Measurements from ENCODE around the gene SMARCC2. TPM values are rescaled to one million over a fixed set of nuclear protein-coding genes. Genes with fewer than 3 reads are reported as not detected.
A peak's percentile ranks its signal among the peaks of the same experiment; 100 is the strongest.

SMARCC2 gene
- total and polyA plus RNA-seq, 9 of the 15 experiments (the other 6 are each of a cell fraction or from before 2014, with no cell fraction given): 11.9 to 86.0 (median 36.6) TPM

DNA sequence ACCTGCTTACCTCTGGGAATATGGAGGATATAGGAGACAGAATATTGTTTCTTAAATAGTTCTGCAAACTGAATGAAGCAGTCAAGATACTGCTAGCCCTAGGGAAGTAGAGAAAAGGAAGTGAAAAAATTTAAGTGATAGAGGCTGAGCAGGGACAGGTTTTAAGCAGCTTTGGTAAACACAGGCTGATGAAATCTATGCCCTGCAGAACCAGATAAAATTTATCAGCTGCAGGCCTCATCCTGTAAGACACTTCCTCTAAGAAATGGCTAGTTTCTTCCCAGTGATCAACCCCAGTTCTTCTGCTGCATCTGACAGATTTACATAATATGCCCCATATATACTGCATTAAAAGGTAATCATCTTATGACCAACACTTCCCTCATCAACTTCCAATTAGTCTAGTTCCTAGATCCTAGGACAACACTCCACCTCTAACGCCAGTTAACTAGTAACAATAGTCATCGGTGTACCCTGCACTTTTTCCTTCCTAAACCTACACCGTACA is 62.5 kb downstream of the SMARCC2 start (continued):
- TF ChIP-seq FUS (optimal IDR thresholded peaks at IDR 0.05; ENCODE audit: low read depth, low read length): no peak
- no peak for TF ChIP-seq ZNF232 (CRISPR knock-in tag; IDR thresholded peaks at IDR 0.05)
- TF ChIP-seq, protein P1, sequence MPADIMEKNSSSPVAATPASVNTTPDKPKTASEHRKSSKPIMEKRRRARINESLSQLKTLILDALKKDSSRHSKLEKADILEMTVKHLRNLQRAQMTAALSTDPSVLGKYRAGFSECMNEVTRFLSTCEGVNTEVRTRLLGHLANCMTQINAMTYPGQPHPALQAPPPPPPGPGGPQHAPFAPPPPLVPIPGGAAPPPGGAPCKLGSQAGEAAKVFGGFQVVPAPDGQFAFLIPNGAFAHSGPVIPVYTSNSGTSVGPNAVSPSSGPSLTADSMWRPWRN (IDR thresholded peaks at IDR 0.05; ENCODE audit: low read depth): peak; percentile 77
- TF ChIP-seq ZNF408 (CRISPR knock-in tag; IDR thresholded peaks at IDR 0.05; ENCODE audit: low read depth): no peak
- no peak for TF ChIP-seq ZNF511 (CRISPR knock-in tag; IDR thresholded peaks at IDR 0.05)
- TF ChIP-seq POLR2A (conservative IDR thresholded peaks at IDR 0.05): no peak
- TF ChIP-seq ZBTB2 (IDR thresholded peaks at IDR 0.05): no peak
- no peak for TF ChIP-seq ZNF696 (CRISPR knock-in tag; conservative IDR thresholded peaks at IDR 0.05)
- peak; percentile 88 for TF ChIP-seq GATA2 (CRISPR knock-in tag; IDR thresholded peaks at IDR 0.05)
- no peak for TF ChIP-seq TBP (optimal IDR thresholded peaks at IDR 0.05; ENCODE audit: low read depth, low read length)
- no peak for TF ChIP-seq POU5F1 (IDR thresholded peaks at IDR 0.05; ENCODE audit: borderline replicate concordance, low read depth, low read length, partially characterized antibody)
- no peak for TF ChIP-seq KAT2B (IDR thresholded peaks at IDR 0.05; ENCODE audit: low read depth, low read length)
- TF ChIP-seq FOS (IDR thresholded peaks at IDR 0.05; ENCODE audit: extremely low read depth, insufficient read length): no peak
- TF ChIP-seq, protein P2, sequence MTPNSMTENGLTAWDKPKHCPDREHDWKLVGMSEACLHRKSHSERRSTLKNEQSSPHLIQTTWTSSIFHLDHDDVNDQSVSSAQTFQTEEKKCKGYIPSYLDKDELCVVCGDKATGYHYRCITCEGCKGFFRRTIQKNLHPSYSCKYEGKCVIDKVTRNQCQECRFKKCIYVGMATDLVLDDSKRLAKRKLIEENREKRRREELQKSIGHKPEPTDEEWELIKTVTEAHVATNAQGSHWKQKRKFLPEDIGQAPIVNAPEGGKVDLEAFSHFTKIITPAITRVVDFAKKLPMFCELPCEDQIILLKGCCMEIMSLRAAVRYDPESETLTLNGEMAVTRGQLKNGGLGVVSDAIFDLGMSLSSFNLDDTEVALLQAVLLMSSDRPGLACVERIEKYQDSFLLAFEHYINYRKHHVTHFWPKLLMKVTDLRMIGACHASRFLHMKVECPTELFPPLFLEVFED (CRISPR knock-in tag; conservative IDR thresholded peaks at IDR 0.05): no peak
- TF ChIP-seq STAT6 (CRISPR knock-in tag; IDR thresholded peaks at IDR 0.05): peak; percentile 51; the same call in 1 of the 2 replicates
- TF ChIP-seq BCL6 (CRISPR knock-in tag; IDR thresholded peaks at IDR 0.05): no peak
- TF ChIP-seq ZNF766 (CRISPR knock-in tag; conservative IDR thresholded peaks at IDR 0.05): peak; percentile 84
- TF ChIP-seq, protein P3, sequence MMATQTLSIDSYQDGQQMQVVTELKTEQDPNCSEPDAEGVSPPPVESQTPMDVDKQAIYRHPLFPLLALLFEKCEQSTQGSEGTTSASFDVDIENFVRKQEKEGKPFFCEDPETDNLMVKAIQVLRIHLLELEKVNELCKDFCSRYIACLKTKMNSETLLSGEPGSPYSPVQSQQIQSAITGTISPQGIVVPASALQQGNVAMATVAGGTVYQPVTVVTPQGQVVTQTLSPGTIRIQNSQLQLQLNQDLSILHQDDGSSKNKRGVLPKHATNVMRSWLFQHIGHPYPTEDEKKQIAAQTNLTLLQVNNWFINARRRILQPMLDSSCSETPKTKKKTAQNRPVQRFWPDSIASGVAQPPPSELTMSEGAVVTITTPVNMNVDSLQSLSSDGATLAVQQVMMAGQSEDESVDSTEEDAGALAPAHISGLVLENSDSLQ (IDR thresholded peaks at IDR 0.05): no peak; the same call in 1 of the 2 replicates
- no peak for TF ChIP-seq TOE1 (IDR thresholded peaks at IDR 0.05; ENCODE audit: borderline replicate concordance)
- TF ChIP-seq TOE1 (CRISPR knock-in tag; IDR thresholded peaks at IDR 0.05; ENCODE audit: borderline replicate concordance, low read depth): no peak
- TF ChIP-seq U2AF1 (optimal IDR thresholded peaks at IDR 0.05; ENCODE audit: low read depth, low read length): no peak
- TF ChIP-seq KDM1A (IDR thresholded peaks at IDR 0.05): peak in 1 of 2 experiments; percentile 49; a peak in 2 of 4 replicates
- no peak for TF ChIP-seq ZNF24 (IDR thresholded peaks at IDR 0.05)

Measured in K562 (cell line).